Measurements from ENCODE around the gene CSNK1G2. TPM values are rescaled to one million over a fixed set of nuclear protein-coding genes. Genes with fewer than 3 reads are reported as not detected.

Gene CSNK1G2
- total and polyA plus RNA-seq, 2 experiments from 2014 or later = 39.6 to 147 TPM

- Mint-ChIP-seq H3K9me3 (no peaks in the 10 kb centered on the region), H3K4me3 (no peak overlapping the region), H3K36me3 (ENCODE audit: low read depth) (peaks cover 51% of the 10 kb centered on the region), H3K27me3 (ENCODE audit: insufficient read depth, low read depth, poor library complexity) (peaks cover 6% of the 10 kb centered on the region), H3K4me1 (peaks cover 3% of the 10 kb centered on the region; the same call in 1 of the 3 replicates), H3K27ac (no peak overlapping the region)
- peaks cover 4% of the 10 kb centered on the region; the same call in 1 of the 2 replicates for H4K20me1 ChIP-seq (replicated peaks; ENCODE audit: insufficient read depth)
- H3K79me2 ChIP-seq (replicated peaks; ENCODE audit: insufficient read depth) = no peaks in the 10 kb centered on the region
- TF ChIP-seq NANOG (IDR thresholded peaks at IDR 0.05; ENCODE audit: borderline replicate concordance) (no peak), ZNF331 (CRISPR knock-in tag; IDR thresholded peaks at IDR 0.05; ENCODE audit: low read depth) (no peak), STAT1 (IDR thresholded peaks at IDR 0.05; ENCODE audit: unreplicated experiment) (no peak), CTCF (conservative IDR thresholded peaks at IDR 0.05; ENCODE audit: low read depth in 2 of 2) (no peak), CREB1 (CRISPR knock-in tag; IDR thresholded peaks at IDR 0.05; ENCODE audit: low read depth) (no peak), POLR2AphosphoS5 (IDR thresholded peaks at IDR 0.05; ENCODE audit: low read depth) (no peak), REST (IDR thresholded peaks at IDR 0.05; ENCODE audit: unreplicated experiment) (no peak), EZH2phosphoT487 (IDR thresholded peaks at IDR 0.05; ENCODE audit: unreplicated experiment) (no peak), JUNB (IDR thresholded peaks at IDR 0.05; ENCODE audit: unreplicated experiment) (no peak), ZNF462 (CRISPR knock-in tag; IDR thresholded peaks at IDR 0.05) (no peak), EZH2 (IDR thresholded peaks at IDR 0.05; ENCODE audit: low read depth, unreplicated experiment) (no peak), ETS1 (IDR thresholded peaks at IDR 0.05) (no peak), ZNF114 (CRISPR knock-in tag; IDR thresholded peaks at IDR 0.05) (no peak)
- H3K27ac ChIP-seq (ENCODE audit: low read depth) = no peak overlapping the region
- no peak overlapping the region for H3K4me3 ChIP-seq
- DNase-seq (ENCODE audit: low spot score) (no peak), ATAC-seq (no peak)
- no peak overlapping the region for H3K4me2 ChIP-seq
- no peaks in the 10 kb centered on the region for H3F3A ChIP-seq (replicated peaks; ENCODE audit: low read depth)
- no peaks in the 10 kb centered on the region; the same call in 1 of the 2 replicates for H3K36me3 ChIP-seq (ENCODE audit: insufficient read depth)
- no peaks in the 10 kb centered on the region for H3K9me2 ChIP-seq (ENCODE audit: insufficient read depth)
- H3K27me3 ChIP-seq (ENCODE audit: insufficient read depth) = no peaks in the 10 kb centered on the region
- H3K4me1 ChIP-seq (ENCODE audit: insufficient read depth) = no peaks in the 10 kb centered on the region
- no peak overlapping the region for H2AFZ ChIP-seq
These were observed 19.1 kb upstream of the CSNK1G2 start for GRCh38 chr19:1921825-1922224.

All from GM23338 (cell line).